ENCODE results near the gene EMID1.

Gene EMID1

DNA sequence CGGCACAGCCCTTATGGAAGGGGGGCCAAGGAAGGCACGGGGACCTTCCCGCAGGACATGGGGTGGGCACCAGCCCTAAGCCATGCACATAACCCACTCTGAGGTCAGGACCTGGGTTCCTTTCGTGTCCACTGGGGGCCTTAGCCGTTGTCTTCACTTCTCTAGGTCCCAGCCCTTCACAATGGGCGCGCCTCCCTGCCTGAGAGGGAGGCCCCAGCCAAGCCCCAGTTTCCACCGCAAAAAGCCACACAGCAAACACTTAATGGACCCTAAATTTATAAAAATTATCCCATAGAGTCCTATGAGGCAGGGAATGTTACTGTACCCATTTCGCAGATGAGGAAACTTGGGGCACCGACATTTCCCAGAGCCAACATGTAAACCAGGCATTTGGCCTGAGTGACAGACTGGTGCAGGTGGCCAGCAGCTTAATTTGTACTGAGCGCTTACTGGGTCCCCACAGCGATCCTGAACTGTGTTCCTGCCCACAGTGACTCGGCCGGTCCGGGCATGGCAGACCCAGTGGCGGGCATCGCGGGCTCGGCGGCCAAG lies 102.0 kb downstream of the EMID1 start:
- DNase-seq (ENCODE audit: low read depth), result peak; percentile 31
- no peak for TF ChIP-seq MYC (IDR thresholded peaks at IDR 0.05; ENCODE audit: low read depth, low read length)
- TF ChIP-seq POLR2A (IDR thresholded peaks at IDR 0.05; ENCODE audit: extremely low read depth, insufficient read length), result no peak
- TF ChIP-seq, protein P1, sequence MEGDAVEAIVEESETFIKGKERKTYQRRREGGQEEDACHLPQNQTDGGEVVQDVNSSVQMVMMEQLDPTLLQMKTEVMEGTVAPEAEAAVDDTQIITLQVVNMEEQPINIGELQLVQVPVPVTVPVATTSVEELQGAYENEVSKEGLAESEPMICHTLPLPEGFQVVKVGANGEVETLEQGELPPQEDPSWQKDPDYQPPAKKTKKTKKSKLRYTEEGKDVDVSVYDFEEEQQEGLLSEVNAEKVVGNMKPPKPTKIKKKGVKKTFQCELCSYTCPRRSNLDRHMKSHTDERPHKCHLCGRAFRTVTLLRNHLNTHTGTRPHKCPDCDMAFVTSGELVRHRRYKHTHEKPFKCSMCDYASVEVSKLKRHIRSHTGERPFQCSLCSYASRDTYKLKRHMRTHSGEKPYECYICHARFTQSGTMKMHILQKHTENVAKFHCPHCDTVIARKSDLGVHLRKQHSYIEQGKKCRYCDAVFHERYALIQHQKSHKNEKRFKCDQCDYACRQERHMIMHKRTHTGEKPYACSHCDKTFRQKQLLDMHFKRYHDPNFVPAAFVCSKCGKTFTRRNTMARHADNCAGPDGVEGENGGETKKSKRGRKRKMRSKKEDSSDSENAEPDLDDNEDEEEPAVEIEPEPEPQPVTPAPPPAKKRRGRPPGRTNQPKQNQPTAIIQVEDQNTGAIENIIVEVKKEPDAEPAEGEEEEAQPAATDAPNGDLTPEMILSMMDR (IDR thresholded peaks at IDR 0.05; ENCODE audit: low read depth, low read length), result no peak
- TF ChIP-seq, protein P2, sequence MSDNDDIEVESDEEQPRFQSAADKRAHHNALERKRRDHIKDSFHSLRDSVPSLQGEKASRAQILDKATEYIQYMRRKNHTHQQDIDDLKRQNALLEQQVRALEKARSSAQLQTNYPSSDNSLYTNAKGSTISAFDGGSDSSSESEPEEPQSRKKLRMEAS (IDR thresholded peaks at IDR 0.05; ENCODE audit: low read depth, low read length), result no peak
- H3K4me3 ChIP-seq (ENCODE audit: low read depth, low read length), result peak overlapping the region; percentile 48

GRCh38 chr22:29308148-29308790 lies 102.6 kb downstream of the EMID1 start:
- DNase-seq (ENCODE audit: low read depth), result no peak
- no peak overlapping the region for H3K4me3 ChIP-seq (ENCODE audit: low read depth, low read length)
- TF ChIP-seq, protein P2 (IDR thresholded peaks at IDR 0.05; ENCODE audit: low read depth, low read length), result no peak
- TF ChIP-seq POLR2A (IDR thresholded peaks at IDR 0.05; ENCODE audit: extremely low read depth, insufficient read length), result no peak
- TF ChIP-seq, protein P1 (IDR thresholded peaks at IDR 0.05; ENCODE audit: low read depth, low read length), result no peak
- no peak for TF ChIP-seq MYC (IDR thresholded peaks at IDR 0.05; ENCODE audit: low read depth, low read length)

- TF ChIP-seq MYC (IDR thresholded peaks at IDR 0.05; ENCODE audit: low read depth, low read length) (no peak), POLR2A (IDR thresholded peaks at IDR 0.05; ENCODE audit: extremely low read depth, insufficient read length) (no peak)
- TF ChIP-seq, protein P1 (IDR thresholded peaks at IDR 0.05; ENCODE audit: low read depth, low read length), result no peak
- TF ChIP-seq, protein P2 (IDR thresholded peaks at IDR 0.05; ENCODE audit: low read depth, low read length), result no peak
- DNase-seq (ENCODE audit: low read depth), result peak; percentile 88
- peak overlapping the region; percentile 36 for H3K4me3 ChIP-seq (ENCODE audit: low read depth, low read length)
Observed at GRCh38 chr22:29308791-29309262, 103.1 kb downstream of the EMID1 start.

All from NB4 (cell line).